ENCODE measurements around the gene SEMA3G.

DNA sequence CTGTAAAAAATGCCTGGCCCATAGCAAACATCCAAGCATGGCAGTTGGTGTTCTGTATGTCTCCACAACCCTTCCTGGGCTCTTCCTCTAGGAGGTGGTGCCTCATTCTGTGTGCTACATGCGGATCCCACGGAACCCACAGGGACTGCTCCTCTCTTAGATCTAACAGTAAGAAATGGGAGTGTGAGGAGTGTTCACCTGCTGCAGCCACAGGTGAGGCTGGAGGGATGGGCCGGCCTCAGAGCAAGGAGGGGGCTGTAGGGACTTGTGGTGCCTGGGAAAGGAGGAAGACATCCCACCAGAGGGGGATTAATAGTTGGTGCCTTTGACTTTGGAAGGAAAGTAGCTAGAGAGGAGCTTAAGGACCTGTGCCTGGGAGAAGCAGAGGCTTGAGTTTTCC, 22.2 kb downstream of the SEMA3G start:
- TF ChIP-seq, protein P1, sequence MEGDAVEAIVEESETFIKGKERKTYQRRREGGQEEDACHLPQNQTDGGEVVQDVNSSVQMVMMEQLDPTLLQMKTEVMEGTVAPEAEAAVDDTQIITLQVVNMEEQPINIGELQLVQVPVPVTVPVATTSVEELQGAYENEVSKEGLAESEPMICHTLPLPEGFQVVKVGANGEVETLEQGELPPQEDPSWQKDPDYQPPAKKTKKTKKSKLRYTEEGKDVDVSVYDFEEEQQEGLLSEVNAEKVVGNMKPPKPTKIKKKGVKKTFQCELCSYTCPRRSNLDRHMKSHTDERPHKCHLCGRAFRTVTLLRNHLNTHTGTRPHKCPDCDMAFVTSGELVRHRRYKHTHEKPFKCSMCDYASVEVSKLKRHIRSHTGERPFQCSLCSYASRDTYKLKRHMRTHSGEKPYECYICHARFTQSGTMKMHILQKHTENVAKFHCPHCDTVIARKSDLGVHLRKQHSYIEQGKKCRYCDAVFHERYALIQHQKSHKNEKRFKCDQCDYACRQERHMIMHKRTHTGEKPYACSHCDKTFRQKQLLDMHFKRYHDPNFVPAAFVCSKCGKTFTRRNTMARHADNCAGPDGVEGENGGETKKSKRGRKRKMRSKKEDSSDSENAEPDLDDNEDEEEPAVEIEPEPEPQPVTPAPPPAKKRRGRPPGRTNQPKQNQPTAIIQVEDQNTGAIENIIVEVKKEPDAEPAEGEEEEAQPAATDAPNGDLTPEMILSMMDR (conservative IDR thresholded peaks at IDR 0.05 in 1 of 2, IDR thresholded peaks at IDR 0.05 in 1 of 2; ENCODE audit: low read depth in 1 of 2, low read length in 2 of 2), result no peak
- no peak for TF ChIP-seq EZH2 (IDR thresholded peaks at IDR 0.05; ENCODE audit: low read length, missing control alignments)
